ENCODE measurements around the gene PCCA.

PCCA gene

GRCh38 chr13:100231176-100231575, 142.3 kb downstream of the PCCA start:
- Histone ChIP-seq H2AK5ac (ENCODE audit: low read length) (no peak overlapping the region), H3K9ac (ENCODE audit: low read length) (no peak overlapping the region), H3K27ac (ENCODE audit: low read depth, low read length) (no peak overlapping the region), H3K4me3 (ENCODE audit: low read depth, low read length) (no peak overlapping the region), H3K4ac (ENCODE audit: low read depth, low read length) (no peak overlapping the region), H3K27me3 (ENCODE audit: insufficient read depth, low read length) (no peaks in the 10 kb centered on the region), H2BK120ac (ENCODE audit: insufficient read depth, low read length, poor library complexity) (no peak overlapping the region), H2AFZ (ENCODE audit: insufficient read depth, low read length, poor library complexity) (no peak overlapping the region), H3K79me1 (ENCODE audit: low read length) (no peaks in the 10 kb centered on the region), H4K12ac (ENCODE audit: low read depth, low read length) (no peak overlapping the region), H4K8ac (ENCODE audit: low read depth, low read length) (no peak overlapping the region), H3K14ac (ENCODE audit: low read length) (no peak overlapping the region), H2BK5ac (ENCODE audit: low read depth, low read length, poor library complexity) (no peak overlapping the region), H3K36me3 (ENCODE audit: control insufficient read depth in 1 of 2, insufficient read depth in 2 of 2, low read length in 2 of 2) (no peaks in the 10 kb centered on the region), H3K9me3 (ENCODE audit: insufficient read depth, low read depth, low read length) (no peaks in the 10 kb centered on the region), H3K18ac (ENCODE audit: low read length) (no peak overlapping the region), H3K79me2 (ENCODE audit: control insufficient read depth, insufficient read depth, low read length, poor library complexity) (no peaks in the 10 kb centered on the region), H4K91ac (ENCODE audit: low read depth, low read length) (no peak overlapping the region), H3K23ac (ENCODE audit: low read length) (no peak overlapping the region), H3K4me2 (ENCODE audit: low read length) (no peak overlapping the region), H3K4me1 (ENCODE audit: control insufficient read depth in 1 of 2, insufficient read depth in 2 of 2, low read length in 2 of 2) (no peaks in the 10 kb centered on the region), H2BK12ac (ENCODE audit: low read length) (no peak overlapping the region)
- no peak for DNase-seq
- no CpG with 5 or more reads among the region's 3 CpGs for WGBS (ENCODE audit: extremely low coverage, insufficient coverage, insufficient read length)

- Histone ChIP-seq H3K27ac (ENCODE audit: low read depth, low read length) (no peak overlapping the region), H3K4ac (ENCODE audit: low read depth, low read length) (no peak overlapping the region), H4K12ac (ENCODE audit: low read depth, low read length) (no peak overlapping the region), H2BK12ac (ENCODE audit: low read length) (no peak overlapping the region), H3K23ac (ENCODE audit: low read length) (no peak overlapping the region), H3K36me3 (ENCODE audit: control insufficient read depth in 1 of 2, insufficient read depth in 2 of 2, low read length in 2 of 2) (no peaks in the 10 kb centered on the region), H3K9ac (ENCODE audit: low read length) (no peak overlapping the region), H4K8ac (ENCODE audit: low read depth, low read length) (no peak overlapping the region), H3K4me2 (ENCODE audit: low read length) (no peak overlapping the region), H2BK120ac (ENCODE audit: insufficient read depth, low read length, poor library complexity) (no peak overlapping the region), H3K18ac (ENCODE audit: low read length) (no peak overlapping the region), H2BK5ac (ENCODE audit: low read depth, low read length, poor library complexity) (no peak overlapping the region), H3K79me1 (ENCODE audit: low read length) (no peaks in the 10 kb centered on the region), H2AK5ac (ENCODE audit: low read length) (no peak overlapping the region), H3K27me3 (ENCODE audit: insufficient read depth, low read length) (no peaks in the 10 kb centered on the region), H3K9me3 (ENCODE audit: insufficient read depth, low read depth, low read length) (no peaks in the 10 kb centered on the region), H2AFZ (ENCODE audit: insufficient read depth, low read length, poor library complexity) (no peak overlapping the region), H3K14ac (ENCODE audit: low read length) (no peak overlapping the region), H3K79me2 (ENCODE audit: control insufficient read depth, insufficient read depth, low read length, poor library complexity) (no peaks in the 10 kb centered on the region), H4K91ac (ENCODE audit: low read depth, low read length) (no peak overlapping the region), H3K4me1 (ENCODE audit: control insufficient read depth in 1 of 2, insufficient read depth in 2 of 2, low read length in 2 of 2) (no peaks in the 10 kb centered on the region), H3K4me3 (ENCODE audit: low read depth, low read length) (no peak overlapping the region)
- WGBS (ENCODE audit: extremely low coverage, insufficient coverage, insufficient read length), result no CpG with 5 or more reads among the region's 4 CpGs
- no peak for DNase-seq
Measured at GRCh38 chr13:100234006-100234405, 145.1 kb downstream of the PCCA start.

- no peaks in the 10 kb centered on the region for H3K79me2 ChIP-seq (ENCODE audit: control insufficient read depth, insufficient read depth, low read length, poor library complexity)
- no peak overlapping the region for H2AFZ ChIP-seq (ENCODE audit: insufficient read depth, low read length, poor library complexity)
- no peak overlapping the region for H2BK12ac ChIP-seq (ENCODE audit: low read length)
- no peaks in the 10 kb centered on the region for H3K27me3 ChIP-seq (ENCODE audit: insufficient read depth, low read length)
- H4K8ac ChIP-seq (ENCODE audit: low read depth, low read length), result no peak overlapping the region
- H2AK5ac ChIP-seq (ENCODE audit: low read length), result no peak overlapping the region
- H3K27ac ChIP-seq (ENCODE audit: low read depth, low read length), result no peak overlapping the region
- H3K23ac ChIP-seq (ENCODE audit: low read length), result no peak overlapping the region
- no peaks in the 10 kb centered on the region for H3K79me1 ChIP-seq (ENCODE audit: low read length)
- H3K4me1 ChIP-seq (ENCODE audit: control insufficient read depth in 1 of 2, insufficient read depth in 2 of 2, low read length in 2 of 2), result no peaks in the 10 kb centered on the region
- no peak overlapping the region for H2BK5ac ChIP-seq (ENCODE audit: low read depth, low read length, poor library complexity)
- no peaks in the 10 kb centered on the region for H3K9me3 ChIP-seq (ENCODE audit: insufficient read depth, low read depth, low read length)
- H3K36me3 ChIP-seq (ENCODE audit: control insufficient read depth in 1 of 2, insufficient read depth in 2 of 2, low read length in 2 of 2), result no peaks in the 10 kb centered on the region
- H4K12ac ChIP-seq (ENCODE audit: low read depth, low read length), result no peak overlapping the region
- no peak overlapping the region for H2BK120ac ChIP-seq (ENCODE audit: insufficient read depth, low read length, poor library complexity)
- H3K4me2 ChIP-seq (ENCODE audit: low read length), result no peak overlapping the region
- H3K14ac ChIP-seq (ENCODE audit: low read length), result no peak overlapping the region
- H3K4ac ChIP-seq (ENCODE audit: low read depth, low read length), result no peak overlapping the region
- no peak overlapping the region for H3K18ac ChIP-seq (ENCODE audit: low read length)
- H3K4me3 ChIP-seq (ENCODE audit: low read depth, low read length), result no peak overlapping the region
- no peak for DNase-seq
- no CpG with 5 or more reads among the region's 4 CpGs for WGBS (ENCODE audit: extremely low coverage, insufficient coverage, insufficient read length)
- H3K9ac ChIP-seq (ENCODE audit: low read length), result no peak overlapping the region
- no peak overlapping the region for H4K91ac ChIP-seq (ENCODE audit: low read depth, low read length)
Measured at GRCh38 chr13:100234524-100235136, 145.7 kb downstream of the PCCA start.

- Histone ChIP-seq H3K9ac (ENCODE audit: low read length) (no peak overlapping the region), H3K79me1 (ENCODE audit: low read length) (no peaks in the 10 kb centered on the region), H2AFZ (ENCODE audit: insufficient read depth, low read length, poor library complexity) (no peak overlapping the region), H3K4ac (ENCODE audit: low read depth, low read length) (no peak overlapping the region), H2BK12ac (ENCODE audit: low read length) (no peak overlapping the region), H3K4me2 (ENCODE audit: low read length) (no peak overlapping the region), H4K91ac (ENCODE audit: low read depth, low read length) (no peak overlapping the region), H3K79me2 (ENCODE audit: control insufficient read depth, insufficient read depth, low read length, poor library complexity) (no peaks in the 10 kb centered on the region), H3K18ac (ENCODE audit: low read length) (no peak overlapping the region), H3K14ac (ENCODE audit: low read length) (no peak overlapping the region), H3K4me1 (ENCODE audit: control insufficient read depth in 1 of 2, insufficient read depth in 2 of 2, low read length in 2 of 2) (no peaks in the 10 kb centered on the region), H4K8ac (ENCODE audit: low read depth, low read length) (no peak overlapping the region), H3K27ac (ENCODE audit: low read depth, low read length) (no peak overlapping the region), H4K12ac (ENCODE audit: low read depth, low read length) (no peak overlapping the region), H2BK5ac (ENCODE audit: low read depth, low read length, poor library complexity) (no peak overlapping the region), H3K4me3 (ENCODE audit: low read depth, low read length) (no peak overlapping the region), H3K9me3 (ENCODE audit: insufficient read depth, low read depth, low read length) (no peaks in the 10 kb centered on the region), H3K23ac (ENCODE audit: low read length) (no peak overlapping the region), H3K27me3 (ENCODE audit: insufficient read depth, low read length) (no peaks in the 10 kb centered on the region), H3K36me3 (ENCODE audit: control insufficient read depth in 1 of 2, insufficient read depth in 2 of 2, low read length in 2 of 2) (no peaks in the 10 kb centered on the region), H2AK5ac (ENCODE audit: low read length) (no peak overlapping the region), H2BK120ac (ENCODE audit: insufficient read depth, low read length, poor library complexity) (no peak overlapping the region)
- WGBS (ENCODE audit: extremely low coverage, insufficient coverage, insufficient read length), result no CpG with 5 or more reads among the region's 5 CpGs
- peak in 1 of 2 donors; percentile 71 for DNase-seq
Measured at GRCh38 chr13:100235311-100235901, 146.5 kb downstream of the PCCA start.
